ENCODE results near the gene PSMD8. TPM values are rescaled to one million over a fixed set of nuclear protein-coding genes. Genes with fewer than 3 reads are reported as not detected.

Gene PSMD8
- total RNA-seq, 1 donor from 2014 or later = 121 TPM

Other genes starting within 250 kb of the PSMD8 start
- gene DPF1, start 150.3 kb upstream of the PSMD8 start, total RNA-seq = 0.79 TPM
- 5.5 TPM for gene PPP1R14A, start 118.2 kb upstream of the PSMD8 start, total RNA-seq
- gene SPINT2, start 110.0 kb upstream of the PSMD8 start, total RNA-seq = 78.6 TPM
- 18.3 TPM for gene C19orf33, start 70.3 kb upstream of the PSMD8 start, total RNA-seq
- 18.0 TPM for gene YIF1B, start 58.6 kb upstream of the PSMD8 start, total RNA-seq
- gene KCNK6, start 54.7 kb upstream of the PSMD8 start, total RNA-seq = 9.2 TPM
- gene CATSPERG, start 38.7 kb upstream of the PSMD8 start, total RNA-seq = 3.7 TPM
- gene GGN, start 13.5 kb downstream of the PSMD8 start, total RNA-seq = not detected
- gene SPRED3, start 14.1 kb downstream of the PSMD8 start, total RNA-seq = 0.99 TPM
- gene FAM98C, start 28.5 kb downstream of the PSMD8 start, total RNA-seq = 6.2 TPM
- 1.8 TPM for gene RASGRP4, start 51.6 kb downstream of the PSMD8 start, total RNA-seq
- 21.1 TPM for gene RYR1, start 59.1 kb downstream of the PSMD8 start, total RNA-seq
- 0.59 TPM for gene MAP4K1, start 243.4 kb downstream of the PSMD8 start, total RNA-seq
- 193 TPM for gene EIF3K, start 244.6 kb downstream of the PSMD8 start, total RNA-seq

Data from skin of body (tissue), 1 donor.